ENCODE data around the gene AHCYL2. TPM values are rescaled to one million over a fixed set of nuclear protein-coding genes. Genes with fewer than 3 reads are reported as not detected.

AHCYL2 gene
- total and polyA plus RNA-seq, 2 donors (not counting 1 experiment from before 2014, with no cell fraction given) = 8.8 to 26.2 TPM

DNA sequence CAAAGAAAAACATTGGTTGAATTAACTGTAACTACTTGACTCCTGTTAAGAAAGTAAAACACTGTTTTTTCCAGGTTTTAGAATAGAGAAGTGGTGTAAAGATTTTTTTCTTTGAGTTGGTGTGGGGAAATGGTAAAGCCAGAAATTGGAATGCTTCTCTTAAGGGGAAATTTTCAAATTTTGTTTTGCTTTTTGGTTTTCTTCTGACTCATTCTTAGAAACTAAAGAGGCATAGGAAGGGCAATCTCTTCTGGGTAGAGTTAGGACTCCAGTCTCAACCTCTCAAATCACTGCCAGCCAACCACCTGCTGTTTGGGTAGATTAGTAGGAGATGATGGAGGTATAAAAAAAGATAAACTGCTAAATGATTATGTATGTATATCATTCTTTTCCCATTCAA is 161.7 kb downstream of the AHCYL2 start:
- Histone ChIP-seq H3K79me2 (ENCODE audit: control insufficient read depth, insufficient read depth, low read length) (no peaks in the 10 kb centered on the region), H3K36me3 (replicated peaks in 1 of 2; ENCODE audit: control extremely low read depth in 1 of 2, control insufficient read depth in 1 of 2, extremely low read depth in 1 of 2, insufficient read depth in 2 of 2, low read length in 1 of 2) (peaks cover 5 to 15% of the 10 kb centered on the region in 2 experiments), H3K4me3 (ENCODE audit: control extremely low read depth in 1 of 5, extremely low read depth in 1 of 5, insufficient read depth in 1 of 5, low read depth in 2 of 5, low read length in 4 of 5) (no peak overlapping the region), H2AFZ (ENCODE audit: insufficient read depth, low read depth, low read length, poor library complexity, severe bottlenecking) (no peak overlapping the region), H3K9me3 (ENCODE audit: control extremely low read depth in 1 of 3, control insufficient read depth in 2 of 3, insufficient read depth in 1 of 3, low read length in 2 of 3) (no peaks in the 10 kb centered on the region), H3K4me2 (replicated peaks; ENCODE audit: low read depth, low read length, poor library complexity, severe bottlenecking) (no peak overlapping the region), H3K27me3 (replicated peaks in 1 of 4; ENCODE audit: control extremely low read depth in 1 of 4, control insufficient read depth in 3 of 4, insufficient read depth in 4 of 4, low read length in 3 of 4) (no peaks in the 10 kb centered on the region), H3K27ac (ENCODE audit: low read length in 2 of 2) (no peak overlapping the region), H3K4me1 (ENCODE audit: control insufficient read depth in 2 of 2, insufficient read depth in 2 of 2, low read length in 2 of 2) (no peaks in the 10 kb centered on the region), H3K9ac (ENCODE audit: low read length) (no peak overlapping the region), H4K20me1 (ENCODE audit: control insufficient read depth, insufficient read depth, low read length, poor library complexity, severe bottlenecking) (no peaks in the 10 kb centered on the region)
- ATAC-seq (ENCODE audit: low read depth) (no peak), DNase-seq (no peak)
- no peak overlapping the region for H3K4me3 Mint-ChIP-seq
- no peak overlapping the region for H3K27ac Mint-ChIP-seq
- intact Hi-C loops (cut with micrococcal nuclease) = no loop called here
- TF ChIP-seq, protein P1, sequence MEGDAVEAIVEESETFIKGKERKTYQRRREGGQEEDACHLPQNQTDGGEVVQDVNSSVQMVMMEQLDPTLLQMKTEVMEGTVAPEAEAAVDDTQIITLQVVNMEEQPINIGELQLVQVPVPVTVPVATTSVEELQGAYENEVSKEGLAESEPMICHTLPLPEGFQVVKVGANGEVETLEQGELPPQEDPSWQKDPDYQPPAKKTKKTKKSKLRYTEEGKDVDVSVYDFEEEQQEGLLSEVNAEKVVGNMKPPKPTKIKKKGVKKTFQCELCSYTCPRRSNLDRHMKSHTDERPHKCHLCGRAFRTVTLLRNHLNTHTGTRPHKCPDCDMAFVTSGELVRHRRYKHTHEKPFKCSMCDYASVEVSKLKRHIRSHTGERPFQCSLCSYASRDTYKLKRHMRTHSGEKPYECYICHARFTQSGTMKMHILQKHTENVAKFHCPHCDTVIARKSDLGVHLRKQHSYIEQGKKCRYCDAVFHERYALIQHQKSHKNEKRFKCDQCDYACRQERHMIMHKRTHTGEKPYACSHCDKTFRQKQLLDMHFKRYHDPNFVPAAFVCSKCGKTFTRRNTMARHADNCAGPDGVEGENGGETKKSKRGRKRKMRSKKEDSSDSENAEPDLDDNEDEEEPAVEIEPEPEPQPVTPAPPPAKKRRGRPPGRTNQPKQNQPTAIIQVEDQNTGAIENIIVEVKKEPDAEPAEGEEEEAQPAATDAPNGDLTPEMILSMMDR (IDR thresholded peaks at IDR 0.05) = no peak
- no peak for TF ChIP-seq EZH2 (IDR thresholded peaks at IDR 0.05; ENCODE audit: borderline replicate concordance, insufficient read depth, low read depth, low read length, poor library complexity, severe bottlenecking)
- H3K9me3 Mint-ChIP-seq (ENCODE audit: insufficient read depth) = no peaks in the 10 kb centered on the region
- no peaks in the 10 kb centered on the region for H3K4me1 Mint-ChIP-seq
- H3K27me3 Mint-ChIP-seq = no peaks in the 10 kb centered on the region
- ChIA-PET CTCF (interaction anchor here (0.7 to 2.3 kb wide), 2 partner anchors 10 to 19 kb away, joined by 3 to 11 read pairs; no protein-coding TSS in a partner anchor), POLR2A (no interaction called here)

DNA sequence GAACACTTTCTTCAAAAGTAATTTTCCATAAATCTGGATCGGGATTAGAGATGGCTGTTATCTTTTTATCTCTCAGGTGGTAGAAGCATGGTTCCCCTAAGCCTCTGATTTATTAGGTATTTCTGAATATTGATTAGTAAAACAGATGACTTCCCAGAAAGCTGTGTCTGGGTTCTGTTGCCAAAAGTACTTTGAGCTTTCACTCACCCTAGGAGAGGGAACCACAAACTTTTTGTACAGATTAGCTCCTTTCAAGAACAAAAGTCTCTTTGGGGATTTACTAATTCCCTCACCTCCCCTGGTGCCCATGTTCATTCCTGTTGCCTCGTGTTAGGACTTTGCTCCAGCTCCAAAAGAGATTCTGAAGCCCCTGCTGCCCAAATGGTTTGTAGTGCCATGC is 162.7 kb downstream of the AHCYL2 start:
- Histone ChIP-seq H3K4me3 (ENCODE audit: control extremely low read depth in 1 of 5, extremely low read depth in 1 of 5, insufficient read depth in 1 of 5, low read depth in 2 of 5, low read length in 4 of 5) (no peak overlapping the region), H3K9me3 (ENCODE audit: control extremely low read depth in 1 of 3, control insufficient read depth in 2 of 3, insufficient read depth in 1 of 3, low read length in 2 of 3) (no peaks in the 10 kb centered on the region), H3K79me2 (ENCODE audit: control insufficient read depth, insufficient read depth, low read length) (no peaks in the 10 kb centered on the region), H3K27ac (ENCODE audit: low read length in 2 of 2) (no peak overlapping the region), H3K36me3 (replicated peaks in 1 of 2; ENCODE audit: control extremely low read depth in 1 of 2, control insufficient read depth in 1 of 2, extremely low read depth in 1 of 2, insufficient read depth in 2 of 2, low read length in 1 of 2) (peaks cover 5 to 10% of the 10 kb centered on the region in 2 experiments), H3K9ac (ENCODE audit: low read length) (no peak overlapping the region), H3K4me1 (ENCODE audit: control insufficient read depth in 2 of 2, insufficient read depth in 2 of 2, low read length in 2 of 2) (no peaks in the 10 kb centered on the region), H2AFZ (ENCODE audit: insufficient read depth, low read depth, low read length, poor library complexity, severe bottlenecking) (no peak overlapping the region), H3K27me3 (replicated peaks in 1 of 4; ENCODE audit: control extremely low read depth in 1 of 4, control insufficient read depth in 3 of 4, insufficient read depth in 4 of 4, low read length in 3 of 4) (no peaks in the 10 kb centered on the region), H4K20me1 (ENCODE audit: control insufficient read depth, insufficient read depth, low read length, poor library complexity, severe bottlenecking) (no peaks in the 10 kb centered on the region), H3K4me2 (replicated peaks; ENCODE audit: low read depth, low read length, poor library complexity, severe bottlenecking) (no peak overlapping the region)
- WGBS (ENCODE audit: insufficient coverage) = 93% methylated on average over 1 of the region's 2 CpGs
- H3K27ac Mint-ChIP-seq = no peak overlapping the region
- ATAC-seq (ENCODE audit: low read depth) (no peak), DNase-seq (no peak)
- H3K27me3 Mint-ChIP-seq = no peaks in the 10 kb centered on the region
- no peaks in the 10 kb centered on the region for H3K4me1 Mint-ChIP-seq
- CTCF ChIA-PET = interaction anchor here (1.4 to 3.1 kb wide), 3 partner anchors 10 to 22 kb away, joined by 3 to 27 read pairs (median 11); no protein-coding TSS in a partner anchor
- intact Hi-C loops (cut with micrococcal nuclease) = no loop called here
- no peak for TF ChIP-seq EZH2 (IDR thresholded peaks at IDR 0.05; ENCODE audit: borderline replicate concordance, insufficient read depth, low read depth, low read length, poor library complexity, severe bottlenecking)
- TF ChIP-seq, protein P1 (IDR thresholded peaks at IDR 0.05) = no peak
- POLR2A ChIA-PET = no interaction called here
- no peak overlapping the region for H3K4me3 Mint-ChIP-seq
- H3K9me3 Mint-ChIP-seq (ENCODE audit: insufficient read depth) = no peaks in the 10 kb centered on the region

All from B cell (primary cell).